Erythroblast (primary cell): ENCODE results near the gene SOX12.
"Not testable (repeated sequence)": the region's sequence is repeated elsewhere in the genome, so short reads cannot be mapped to it uniquely, and the experiment has no call there.

Experiments used
- GATA1 ChIP-seq: IDR thresholded peaks from 2 replicates; pipeline ENCODE4 v1.6.1; 2011; ENCODE audit warnings: low read depth, mild to moderate bottlenecking, control low read depth, low read length, moderate library complexity
- POLR2A ChIP-seq: IDR thresholded peaks from 2 replicates; pipeline ENCODE4 v1.6.1; 2011; ENCODE audit warnings: mild to moderate bottlenecking, low read length

- TF ChIP-seq POLR2A, GATA1: not testable (repeated sequence)
These were observed 10.7 kb downstream of the SOX12 start for GRCh38 chr20:336040-336439.
